C4-2B (cell line): ENCODE results near the gene OR4C6.

Source experiments
- H3K27ac ChIP-seq: fragments of 450-650 bp; 2 replicates; pipeline ENCODE4 v1.5.1; 2017
- ZFX ChIP-seq: fragments of 450-650 bp; IDR thresholded peaks from 2 replicates; pipeline ENCODE4 v1.6.1; 2017
- TF ChIP-seq, protein P1 (sequence below): fragments of 450-650 bp; conservative IDR thresholded peaks from 2 replicates; pipeline ENCODE4 v1.5.1; 2017; ENCODE audit warnings: mild to moderate bottlenecking

Gene OR4C6

GRCh38 chr11:55658608-55659007, 3.4 kb upstream of the OR4C6 start:
- TF ChIP-seq ZFX: no peak
- TF ChIP-seq, protein P1, sequence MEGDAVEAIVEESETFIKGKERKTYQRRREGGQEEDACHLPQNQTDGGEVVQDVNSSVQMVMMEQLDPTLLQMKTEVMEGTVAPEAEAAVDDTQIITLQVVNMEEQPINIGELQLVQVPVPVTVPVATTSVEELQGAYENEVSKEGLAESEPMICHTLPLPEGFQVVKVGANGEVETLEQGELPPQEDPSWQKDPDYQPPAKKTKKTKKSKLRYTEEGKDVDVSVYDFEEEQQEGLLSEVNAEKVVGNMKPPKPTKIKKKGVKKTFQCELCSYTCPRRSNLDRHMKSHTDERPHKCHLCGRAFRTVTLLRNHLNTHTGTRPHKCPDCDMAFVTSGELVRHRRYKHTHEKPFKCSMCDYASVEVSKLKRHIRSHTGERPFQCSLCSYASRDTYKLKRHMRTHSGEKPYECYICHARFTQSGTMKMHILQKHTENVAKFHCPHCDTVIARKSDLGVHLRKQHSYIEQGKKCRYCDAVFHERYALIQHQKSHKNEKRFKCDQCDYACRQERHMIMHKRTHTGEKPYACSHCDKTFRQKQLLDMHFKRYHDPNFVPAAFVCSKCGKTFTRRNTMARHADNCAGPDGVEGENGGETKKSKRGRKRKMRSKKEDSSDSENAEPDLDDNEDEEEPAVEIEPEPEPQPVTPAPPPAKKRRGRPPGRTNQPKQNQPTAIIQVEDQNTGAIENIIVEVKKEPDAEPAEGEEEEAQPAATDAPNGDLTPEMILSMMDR: no peak

DNA sequence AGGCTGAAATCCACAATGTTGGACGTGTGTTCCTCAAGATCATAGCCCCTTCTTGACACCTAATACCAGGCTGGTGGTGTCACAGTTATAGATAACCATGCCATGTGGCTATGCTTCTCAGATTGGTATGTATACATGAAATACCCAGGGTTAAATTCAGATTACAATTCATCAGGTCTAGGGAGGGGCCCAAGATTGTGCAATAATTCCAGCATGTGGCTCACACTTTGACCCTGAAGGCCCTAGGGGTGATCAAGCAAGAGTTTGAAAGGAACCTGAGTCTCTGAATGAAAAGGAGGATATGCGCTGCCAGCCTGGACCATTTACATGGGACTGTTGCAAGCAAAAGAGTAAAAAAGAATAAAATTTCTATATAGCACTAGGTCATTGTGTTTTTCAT, 7.4 kb downstream of the OR4C6 start:
- TF ChIP-seq, protein P1: no peak
- TF ChIP-seq ZFX: no peak
- H3K27ac ChIP-seq: no peak overlapping the region

More at GRCh38 chr11:55658608-55659007, 3.4 kb upstream of the OR4C6 start:
- no peak overlapping the region for H3K27ac ChIP-seq

GRCh38 chr11:55673860-55674259, 11.9 kb downstream of the OR4C6 start:
- TF ChIP-seq ZFX: no peak
- TF ChIP-seq, protein P1: no peak
- H3K27ac ChIP-seq: no peak overlapping the region

DNA sequence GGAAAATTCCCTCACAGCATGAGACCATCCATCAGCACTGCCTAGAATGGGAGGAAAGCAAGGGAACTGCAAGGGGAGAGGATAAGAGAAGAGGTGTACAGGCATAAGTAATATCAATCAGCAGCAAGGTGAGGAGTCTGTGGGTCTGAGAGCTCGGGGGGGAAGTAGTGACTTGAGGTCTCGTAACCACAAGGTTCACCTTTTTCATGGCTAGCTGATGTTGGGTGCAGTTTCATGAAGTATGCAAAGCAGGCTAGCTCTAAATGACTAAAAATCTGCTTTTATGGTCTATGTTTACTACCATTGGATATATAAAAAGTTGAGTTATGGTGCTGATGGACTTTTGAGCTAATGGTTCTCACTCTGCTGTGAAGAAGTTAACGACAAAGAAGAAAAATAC, 35.8 kb downstream of the OR4C6 start:
- TF ChIP-seq, protein P1: no peak
- TF ChIP-seq ZFX: no peak

DNA sequence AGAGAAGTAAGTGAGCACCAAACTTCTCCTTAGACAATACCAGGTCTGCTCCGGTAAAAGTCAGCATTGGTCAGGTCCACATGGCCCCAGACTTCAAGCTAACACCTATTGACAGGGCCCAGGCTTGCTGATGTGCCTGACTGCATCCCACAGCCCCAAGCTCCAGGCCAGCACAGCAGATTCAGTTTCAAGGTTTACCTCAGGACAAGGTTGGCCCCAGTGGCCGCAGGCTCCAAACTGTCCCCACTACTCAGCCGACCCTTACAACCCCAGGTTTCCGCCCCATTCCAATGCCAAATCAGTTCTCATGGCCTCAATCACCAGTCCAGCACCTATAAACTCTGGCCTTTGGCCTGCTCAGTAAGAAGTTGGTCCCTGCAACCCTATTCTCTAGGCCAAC, 39.4 kb downstream of the OR4C6 start:
- H3K27ac ChIP-seq: no peak overlapping the region
- TF ChIP-seq ZFX: no peak
- TF ChIP-seq, protein P1: no peak

More for the DNA sequence above, 35.8 kb downstream of the OR4C6 start:
- H3K27ac ChIP-seq: no peak overlapping the region

DNA sequence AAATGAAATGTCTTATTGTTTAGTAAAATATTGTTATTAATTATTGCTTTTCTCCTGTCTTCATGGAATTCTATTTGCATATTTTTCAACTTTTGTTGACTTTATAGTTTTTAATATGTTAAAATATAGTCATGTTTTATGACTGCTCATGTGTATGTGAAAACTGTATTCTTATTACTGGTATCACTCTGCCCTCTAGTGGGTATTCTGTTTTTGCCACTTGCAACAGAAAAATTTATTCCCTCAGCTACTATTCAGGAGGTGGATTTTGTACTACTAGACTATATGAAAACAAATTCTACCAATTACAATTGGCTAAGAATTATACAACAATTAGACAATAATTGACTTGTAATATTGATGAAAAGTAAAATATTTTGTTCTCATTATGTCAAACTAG, 45.0 kb downstream of the OR4C6 start:
- H3K27ac ChIP-seq: no peak overlapping the region
- TF ChIP-seq, protein P1: peak; percentile 68
- no peak for TF ChIP-seq ZFX

GRCh38 chr11:55714982-55715888, 53.2 kb downstream of the OR4C6 start:
- no peak overlapping the region for H3K27ac ChIP-seq
- TF ChIP-seq, protein P1: peak; percentile 62
- TF ChIP-seq ZFX: no peak
